ENCODE measurements around the gene ATG14.

DNA sequence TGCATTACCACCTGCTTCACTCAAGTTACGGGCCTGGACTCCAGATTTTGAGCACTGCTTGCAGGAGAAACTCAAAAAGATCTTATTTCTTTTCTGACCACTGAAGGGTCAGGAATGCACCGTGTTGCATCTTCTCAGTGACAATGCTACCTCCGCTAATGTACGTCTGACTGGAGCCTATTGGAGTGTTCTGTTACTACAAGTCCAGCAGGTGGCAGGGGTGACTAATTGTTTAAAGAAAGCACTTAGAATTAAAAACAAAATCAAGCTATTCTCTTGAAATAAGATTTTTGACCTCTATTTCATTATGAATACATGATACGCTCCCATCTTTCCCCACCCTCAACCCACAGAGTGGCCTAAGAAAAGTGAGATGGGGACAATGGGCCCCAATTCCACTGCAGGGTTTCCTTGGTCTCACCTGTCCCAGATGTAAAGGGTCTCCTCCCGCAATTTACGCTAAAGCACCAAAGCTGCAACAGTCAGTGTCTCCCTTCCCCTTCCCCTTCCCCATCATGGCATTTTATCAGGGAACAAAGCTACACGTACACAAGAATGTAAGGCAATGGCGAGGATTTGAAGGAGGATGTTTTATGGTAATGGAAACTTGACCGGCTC, 26.5 kb upstream of the ATG14 start:
- TF ChIP-seq POLR2A (IDR thresholded peaks at IDR 0.05; ENCODE audit: low read depth, low read length) = no peak
- TF ChIP-seq POLR2AphosphoS5 (IDR thresholded peaks at IDR 0.05; ENCODE audit: low read depth, low read length) = no peak
- TF ChIP-seq TAF1 (IDR thresholded peaks at IDR 0.05; ENCODE audit: borderline replicate concordance, low read depth, low read length) = no peak

All from GM12892 (cell line).